NCI-H2029 (cell line): ENCODE data around the gene WWP2.
"Not testable (repeated sequence)": the region's sequence is repeated elsewhere in the genome, so short reads cannot be mapped to it uniquely, and the experiment has no call there.

Experiments
- DNase-seq: peaks from one replicate; lab custom pipeline; 2025; lab: John Stamatoyannopoulos, UW

Gene WWP2

DNA sequence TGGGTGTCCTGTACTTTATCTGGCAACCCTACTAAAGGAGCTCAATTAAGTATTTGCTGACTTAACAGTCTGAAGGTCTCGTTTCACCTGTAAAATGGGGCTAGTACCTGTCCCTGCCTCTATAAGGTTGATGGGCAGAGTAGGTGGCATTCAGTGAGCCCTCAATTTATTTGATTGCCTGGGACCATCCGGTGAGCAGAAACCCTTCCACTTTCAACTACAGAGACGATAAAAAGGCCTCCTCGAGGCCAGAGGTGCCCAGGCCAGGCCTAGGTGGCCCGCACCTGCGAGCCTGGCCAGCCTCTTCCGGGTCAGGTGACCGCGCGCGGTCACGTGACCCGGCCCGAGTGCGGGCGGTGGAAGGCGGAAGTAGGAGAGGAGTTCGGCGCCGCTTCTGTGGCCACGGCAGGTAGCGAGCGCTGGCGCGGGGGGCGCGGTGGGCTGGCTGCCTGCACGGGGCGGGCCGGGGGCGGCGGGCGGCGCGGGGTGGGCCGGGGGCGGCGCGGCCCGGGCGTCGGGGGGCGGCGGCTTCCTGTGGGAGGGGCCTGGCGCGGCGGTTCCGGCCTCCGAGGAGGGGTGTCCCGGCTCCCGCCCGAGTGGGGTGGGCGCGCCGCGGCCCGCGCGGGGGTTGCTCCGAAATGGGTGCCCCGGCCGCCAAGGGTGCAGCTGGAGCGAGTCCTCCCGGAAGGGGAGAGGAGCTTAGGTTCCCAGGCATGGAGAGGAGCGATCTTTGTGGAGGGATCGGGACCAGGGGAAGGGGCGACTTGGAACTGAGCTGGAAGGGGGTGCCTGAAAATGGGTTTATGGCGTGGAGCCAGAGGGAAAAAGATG, at the start of gene WWP2:
TSS of gene WWP2 (plus strand) at position 350 of the 831 bp plus-strand sequence. CDS start 24,679 bp downstream, outside the sequence.
- DNase-seq, result peak; percentile 50

DNA sequence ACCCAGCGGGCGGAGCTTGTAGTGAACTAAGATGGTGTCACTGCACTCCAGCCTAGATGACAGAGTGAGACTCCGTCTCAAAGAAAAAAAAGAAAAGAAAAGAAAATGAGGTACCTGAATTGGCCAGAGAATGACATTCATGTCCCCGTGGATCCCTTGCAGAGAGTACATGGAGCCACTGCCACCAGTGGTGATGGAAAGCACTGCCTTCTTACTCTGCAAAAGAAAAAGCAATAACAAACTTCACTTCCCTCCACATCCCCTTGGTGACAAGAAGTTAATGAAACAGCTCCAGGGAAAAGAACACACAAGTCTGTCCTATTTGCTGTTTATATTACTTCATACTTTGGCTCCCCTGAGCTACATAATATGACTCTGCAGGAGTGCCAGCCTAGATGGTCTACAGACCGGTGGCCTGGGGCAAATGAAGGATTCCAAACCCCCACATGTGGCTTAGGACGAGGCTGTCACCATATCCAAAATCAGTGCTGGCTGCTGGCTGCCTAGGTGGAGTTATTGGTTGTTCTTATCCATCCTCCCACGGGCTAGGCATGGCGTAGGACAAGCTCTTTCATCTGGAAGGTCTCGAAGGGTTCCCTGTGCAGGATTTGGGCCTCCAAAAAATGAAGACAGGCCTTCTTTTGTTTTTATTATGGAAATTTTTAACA, 49.1 kb upstream of the WWP2 start:
- DNase-seq, result no peak

DNA sequence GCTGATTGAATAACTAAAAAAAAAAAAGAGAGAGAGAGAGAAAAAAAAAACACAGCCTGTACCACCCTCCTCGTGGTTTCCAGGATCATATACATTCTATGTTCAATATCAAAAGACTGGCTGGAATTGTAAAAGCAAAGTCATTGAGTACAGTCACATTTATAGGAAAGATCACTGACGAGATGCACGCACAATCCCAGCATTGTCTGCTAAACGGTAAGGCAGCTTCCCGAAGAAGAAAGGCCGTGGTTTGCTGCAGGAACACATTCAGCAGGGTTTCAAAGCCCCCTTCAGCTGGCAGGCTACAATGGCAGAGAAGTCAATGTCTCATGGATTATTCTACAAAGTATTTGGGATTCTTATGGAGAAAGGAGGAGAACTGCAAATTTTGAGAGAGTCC, 45.1 kb upstream of the WWP2 start:
- no peak for DNase-seq

DNA sequence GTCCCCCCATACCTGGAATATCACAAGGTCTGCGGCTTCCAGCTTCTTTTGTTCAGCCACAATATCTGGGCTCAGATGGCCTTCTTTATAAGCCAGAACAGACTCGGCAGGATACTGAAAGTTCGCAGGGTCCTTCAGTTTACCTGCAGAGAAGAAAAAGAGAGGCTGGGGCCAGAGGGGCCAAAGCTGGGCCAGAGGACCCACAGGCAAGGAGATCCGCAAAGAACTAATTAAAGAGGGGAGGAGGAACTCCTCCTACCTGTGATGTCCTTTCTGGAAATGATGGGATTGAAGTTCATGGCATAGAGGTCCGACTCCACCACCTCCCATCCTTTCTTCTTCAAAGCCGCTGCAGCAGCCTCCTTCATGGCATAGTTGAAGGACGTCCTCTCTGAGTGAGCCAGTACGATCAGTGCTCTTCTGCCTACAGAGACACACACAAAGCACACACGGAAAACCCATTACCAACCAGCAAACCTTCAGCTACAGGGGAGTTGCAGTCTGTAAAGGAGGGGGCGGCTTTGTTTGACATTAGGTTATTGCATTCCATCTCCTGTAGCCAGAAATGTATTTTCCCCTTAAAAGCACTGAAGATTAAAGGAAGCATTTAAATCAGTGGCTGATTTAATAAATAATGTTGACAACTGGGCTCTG, 43.9 kb upstream of the WWP2 start:
- DNase-seq, result no peak

DNA sequence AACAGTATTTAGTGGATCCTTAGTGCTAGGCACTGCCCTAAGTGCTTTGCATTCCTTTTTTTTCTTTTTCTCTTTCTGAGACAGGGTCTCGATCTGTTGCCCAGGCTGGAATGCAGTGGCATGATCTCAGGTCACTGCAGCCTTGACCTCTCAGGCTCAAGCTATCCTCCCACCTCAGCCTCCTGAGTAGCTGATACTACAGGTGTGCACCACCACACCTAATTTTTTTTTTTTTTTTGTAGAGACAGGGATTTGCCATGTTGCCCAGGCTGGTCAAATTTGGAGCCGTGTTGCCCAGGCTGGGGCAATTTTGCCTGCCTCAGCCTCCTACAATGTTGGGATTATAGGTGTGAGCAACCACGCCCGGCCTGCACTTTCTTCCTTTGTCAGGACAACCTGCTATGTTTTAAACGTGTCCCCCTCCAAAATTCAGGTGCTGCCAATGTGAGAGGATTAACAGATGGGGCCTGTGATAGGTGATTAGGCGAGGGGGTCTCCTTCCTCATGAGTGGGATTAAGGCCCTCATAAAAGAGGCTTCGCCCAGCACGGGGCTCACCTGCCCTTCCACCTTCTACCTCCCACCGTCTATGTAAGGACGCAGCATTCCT, 41.2 kb upstream of the WWP2 start:
- no peak for DNase-seq

DNA sequence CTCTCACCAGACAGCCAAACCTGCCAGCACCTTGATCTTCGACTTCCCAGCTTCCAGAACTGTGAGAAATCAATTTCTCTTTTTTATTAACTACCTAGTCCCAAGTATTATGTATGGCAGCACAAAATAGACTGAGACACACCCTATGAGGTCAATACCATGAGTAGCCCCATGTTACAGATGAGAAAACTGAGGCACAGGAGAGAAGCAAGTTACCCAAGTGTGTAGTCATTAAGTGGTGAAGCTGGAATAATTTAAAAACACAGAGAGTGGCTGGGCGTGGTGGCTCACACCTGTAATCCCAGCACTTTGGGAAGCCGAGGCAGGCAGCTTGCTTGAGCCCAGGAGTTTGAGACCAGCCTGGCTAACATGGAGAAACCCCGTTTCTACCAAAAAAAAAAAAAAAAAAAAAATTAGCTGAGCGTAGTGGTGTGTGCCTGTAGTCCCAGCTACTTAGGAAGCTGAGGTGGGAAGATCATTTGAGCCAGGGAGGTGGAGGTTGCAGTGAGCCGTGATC, 40.6 kb upstream of the WWP2 start:
- DNase-seq, result no peak

DNA sequence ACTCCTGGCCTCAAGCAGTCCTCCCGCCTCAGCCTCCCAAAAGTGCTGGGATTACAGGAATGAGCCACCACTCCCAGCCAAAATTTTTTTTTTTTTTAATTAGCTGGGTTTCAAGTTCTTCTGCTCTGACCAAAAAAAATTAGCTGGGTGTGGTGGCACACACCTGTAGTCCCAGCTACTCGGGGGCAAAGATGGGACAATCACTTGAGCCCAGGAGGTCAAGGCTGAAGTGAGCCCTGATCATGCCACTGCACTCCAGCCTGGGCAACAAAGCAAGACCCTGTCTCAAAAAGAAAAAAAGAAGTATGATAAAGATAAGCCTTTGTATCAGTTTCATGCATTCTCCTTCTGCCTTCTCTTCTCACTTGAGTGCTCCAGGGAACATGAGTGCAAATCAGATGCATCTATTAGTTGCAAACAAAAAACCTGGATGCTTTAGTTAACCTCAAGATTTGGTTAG, 37.7 kb upstream of the WWP2 start:
- no peak for DNase-seq

DNA sequence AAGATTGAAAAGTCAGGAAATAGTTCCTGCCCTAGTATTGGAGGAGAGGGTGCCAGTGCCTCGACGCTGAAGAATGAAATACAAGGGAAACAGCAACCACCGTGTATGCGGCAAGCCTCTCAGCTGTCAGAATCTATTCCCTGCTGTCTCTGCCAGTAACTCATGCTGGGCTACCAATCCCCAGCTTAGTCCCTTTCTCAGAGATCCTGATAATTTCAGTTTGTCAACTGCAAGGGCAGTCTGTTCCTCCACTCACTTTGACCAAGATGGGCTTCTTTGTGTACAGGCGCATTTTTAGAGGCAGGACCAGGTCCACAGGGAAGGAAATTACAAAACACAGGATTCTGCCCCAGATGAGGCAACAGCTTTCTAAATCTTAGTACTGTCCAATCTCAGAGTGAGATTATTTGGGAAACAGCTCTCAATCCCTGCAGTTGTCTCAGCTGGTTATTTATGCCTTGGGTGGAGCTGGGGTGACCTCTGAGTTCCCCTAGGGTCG, 37.1 kb upstream of the WWP2 start:
- no peak for DNase-seq

DNA sequence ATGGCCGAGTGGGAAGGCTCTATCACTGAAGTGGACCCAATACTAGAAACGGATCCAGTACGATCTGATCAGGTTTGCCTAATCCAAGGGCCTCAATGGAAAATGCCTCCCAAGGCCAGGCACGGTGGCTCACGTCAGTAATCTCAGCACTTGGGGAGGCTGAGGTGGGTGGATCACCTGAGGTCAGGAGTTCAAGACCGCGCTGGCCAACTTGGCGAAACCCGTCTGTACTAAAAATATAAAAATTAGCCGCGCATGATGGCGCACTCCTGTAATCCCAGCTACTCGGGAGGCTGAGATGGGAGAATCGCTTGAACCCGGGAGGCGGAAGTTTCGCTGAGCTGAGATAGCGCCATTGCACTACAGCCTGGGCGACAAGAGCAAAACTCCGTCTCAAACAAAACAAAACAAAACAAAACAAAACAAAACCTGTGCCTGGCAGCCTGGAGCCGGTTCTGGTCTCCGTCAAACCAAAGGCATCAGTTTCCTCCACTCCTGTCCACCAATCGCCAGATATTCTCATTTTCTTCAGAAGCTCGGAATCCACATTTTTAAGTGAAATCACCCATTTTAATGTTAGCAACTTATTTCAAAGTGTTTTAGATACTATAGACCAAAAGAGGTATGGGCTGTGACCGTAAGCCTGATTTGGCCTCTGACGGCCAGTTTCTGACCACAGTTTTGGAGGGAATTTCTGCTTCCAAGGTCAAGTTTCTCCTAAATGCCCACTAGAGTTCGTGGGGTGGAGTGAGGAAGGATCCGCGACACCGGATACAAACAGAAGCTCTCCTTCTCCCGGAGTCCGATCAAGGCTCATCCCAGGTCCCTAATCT, 36.4 kb upstream of the WWP2 start:
- DNase-seq, result no peak

DNA sequence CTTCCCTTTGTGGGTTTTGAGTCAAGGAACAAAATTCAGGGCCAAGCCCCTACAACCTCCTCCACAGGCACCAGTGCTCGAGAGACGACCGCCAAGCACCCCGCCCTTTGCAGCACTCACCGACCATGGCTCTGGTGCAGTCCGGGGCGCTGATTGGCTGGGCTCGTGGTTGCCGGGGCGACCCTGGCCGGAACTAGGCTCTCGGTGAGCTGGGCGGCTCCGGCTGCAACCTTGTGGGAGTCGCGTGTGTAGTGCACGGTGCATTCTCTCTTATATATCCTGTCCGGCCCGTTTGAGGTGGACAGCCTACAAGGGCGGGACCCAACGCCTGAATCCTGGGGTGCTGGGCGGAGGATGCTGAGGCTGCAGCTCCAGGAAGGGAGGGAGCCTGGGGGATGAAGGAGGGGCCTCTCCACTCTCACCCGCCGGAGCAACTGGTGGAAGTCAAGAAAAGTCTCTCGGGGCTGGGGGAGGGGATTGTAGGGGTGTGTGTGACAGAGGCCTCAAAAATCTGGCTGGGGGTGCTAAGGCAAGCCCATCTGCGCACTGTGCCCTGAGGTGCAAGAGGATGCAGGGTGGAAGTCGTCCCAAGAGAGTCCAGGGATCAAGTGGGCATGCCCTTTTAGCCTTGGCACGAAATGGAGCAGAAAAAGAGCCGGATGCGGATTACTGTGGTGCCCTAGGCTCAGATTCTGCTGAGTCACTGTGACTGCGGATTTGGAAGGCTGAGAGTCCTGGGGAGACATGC, 35.6 kb upstream of the WWP2 start, which contains the start of gene NQO1:
TSS of gene NQO1 (minus strand) at position 248 of the 748 bp plus-strand sequence. CDS start at position 127, 121 bp downstream.
- peak; percentile 81 for DNase-seq

DNA sequence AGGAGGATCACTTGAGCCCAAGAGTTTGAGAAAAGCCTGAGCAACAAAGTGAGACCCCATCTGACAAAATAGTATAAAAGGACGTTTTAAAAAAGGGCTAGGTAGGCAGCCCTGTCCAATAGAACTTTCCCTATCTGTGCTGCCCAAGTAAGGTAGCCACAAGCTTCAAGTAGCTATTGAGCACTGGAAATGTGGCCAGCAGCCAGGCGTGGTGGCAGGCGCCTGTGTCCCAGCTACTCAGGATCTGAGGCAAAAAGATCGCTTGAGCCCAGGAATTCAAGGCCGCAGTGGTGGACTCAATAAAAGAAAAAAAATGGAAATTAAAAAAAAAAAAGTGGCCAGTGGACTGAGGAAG, 34.2 kb upstream of the WWP2 start:
- DNase-seq, result peak; percentile 77

DNA sequence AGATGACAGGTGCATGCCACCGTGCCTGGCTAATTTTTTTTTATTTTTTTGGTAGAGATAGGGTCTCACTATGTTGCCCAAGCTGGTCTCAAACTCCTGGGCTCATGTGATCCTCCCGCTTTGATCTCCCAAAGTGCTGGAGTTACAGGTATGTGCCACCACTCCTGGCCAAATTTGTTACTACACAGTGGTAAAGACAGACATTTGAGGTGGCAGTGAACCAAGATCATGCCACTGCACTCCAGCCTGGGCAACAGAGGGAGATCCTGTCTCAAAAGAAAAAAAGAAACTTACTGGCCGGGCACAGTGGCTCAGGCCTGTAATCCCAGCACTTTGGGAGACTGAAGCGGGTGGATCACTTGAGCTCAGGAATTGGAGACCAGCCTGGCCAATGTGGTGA, 33.1 kb upstream of the WWP2 start:
- not testable (repeated sequence) for DNase-seq

DNA sequence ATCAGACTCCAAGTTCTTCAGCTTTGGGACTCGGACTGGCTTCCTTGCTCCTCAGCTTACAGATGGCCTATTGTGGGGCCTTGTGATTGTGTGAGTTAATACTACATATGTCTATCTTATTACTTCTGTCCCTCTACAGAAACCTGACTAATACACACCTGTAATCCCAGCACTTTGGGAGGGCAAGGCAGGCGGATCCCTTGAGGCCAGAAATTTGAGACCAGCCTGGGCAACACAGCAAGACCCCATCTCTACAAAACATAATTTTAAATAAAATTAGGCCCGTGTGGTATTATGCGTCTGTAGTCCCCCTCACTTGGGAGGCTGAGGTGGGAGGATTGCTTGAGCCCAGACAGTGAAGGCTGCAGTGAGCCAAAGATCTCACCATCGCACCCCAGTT, 30.9 kb upstream of the WWP2 start:
- DNase-seq, result not testable (repeated sequence)

DNA sequence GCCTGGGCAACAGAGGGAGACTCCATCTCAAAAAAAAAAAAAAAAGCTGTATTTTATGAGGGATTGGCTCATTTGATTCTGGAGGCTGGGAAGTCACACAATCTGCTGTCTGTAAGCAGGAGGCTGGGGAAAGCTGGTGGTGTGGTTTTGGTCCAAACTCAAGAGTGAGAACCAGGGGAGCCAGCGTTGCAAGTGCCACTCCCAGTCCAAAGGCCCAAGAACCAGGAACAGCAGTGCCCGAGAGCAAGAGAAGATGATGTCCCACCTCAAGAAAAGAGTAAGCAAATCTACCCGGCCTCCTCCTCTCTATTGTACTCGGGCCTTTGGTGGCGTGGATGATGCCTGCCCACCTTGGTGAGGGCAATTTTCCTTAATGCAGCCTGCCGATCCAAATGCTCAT, 30.0 kb upstream of the WWP2 start:
- DNase-seq, result no peak

DNA sequence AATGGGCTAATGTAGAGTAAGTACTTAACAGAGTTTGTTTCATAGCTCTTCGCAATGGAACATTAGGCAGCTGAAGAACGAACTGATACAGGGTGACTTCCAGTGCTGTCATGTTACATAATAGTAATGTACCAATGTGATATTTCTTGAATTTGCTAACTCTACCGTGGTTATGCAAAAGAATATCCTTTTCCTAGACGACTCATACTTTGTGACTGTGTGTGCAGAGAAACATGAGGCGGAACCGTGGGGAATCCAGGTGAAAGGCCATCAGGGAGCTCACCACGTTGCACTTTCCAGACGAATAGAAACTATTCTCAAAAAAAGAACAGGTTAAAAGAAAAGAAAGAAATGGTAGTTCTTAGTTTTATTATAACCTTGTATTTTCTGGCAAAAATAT, 20.6 kb upstream of the WWP2 start:
- DNase-seq, result no peak

DNA sequence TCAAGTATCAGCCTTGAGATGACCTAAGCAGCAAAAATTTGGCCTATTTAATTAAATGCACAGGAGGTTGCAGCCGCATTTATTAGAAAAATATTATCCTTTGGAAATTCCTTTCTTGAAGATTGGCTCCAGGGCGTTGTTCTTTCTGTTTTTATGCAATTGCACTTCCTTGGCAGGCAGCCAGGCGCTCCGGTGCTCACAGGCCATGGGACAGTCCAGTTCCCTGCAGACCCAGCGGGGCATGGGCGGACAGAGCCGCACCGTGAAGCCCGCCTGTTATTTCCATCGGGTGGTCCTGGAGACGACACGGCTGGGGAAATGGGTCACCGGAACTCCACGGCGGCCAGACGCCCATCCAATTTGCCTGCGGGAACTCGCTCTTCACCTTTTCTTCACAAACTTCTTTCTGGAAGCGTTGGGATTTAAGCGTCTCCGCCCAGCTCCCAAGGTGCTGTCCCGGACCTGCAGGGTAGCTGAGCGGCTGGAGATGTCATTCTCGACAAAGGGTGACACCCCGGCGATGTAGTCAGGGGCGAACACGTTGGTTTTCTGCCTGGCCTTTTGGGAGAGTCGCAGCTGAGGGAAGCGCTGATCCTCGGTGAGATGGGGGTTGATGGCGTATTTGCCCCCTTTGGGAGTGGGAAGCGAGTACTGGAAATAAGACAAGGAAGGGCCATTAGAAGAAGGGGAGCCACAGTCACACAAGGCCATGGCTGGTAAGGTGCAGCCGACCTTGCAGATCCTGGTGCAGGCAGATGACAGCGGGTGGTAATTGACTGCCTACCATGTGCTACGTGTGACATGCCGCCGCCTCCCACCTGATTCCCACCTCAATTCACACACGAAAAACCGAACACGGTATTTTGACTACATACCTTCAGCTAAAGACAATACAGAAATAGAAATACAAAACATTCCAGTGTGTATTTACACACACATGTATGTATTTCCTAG, 19.9 kb upstream of the WWP2 start:
- DNase-seq, result no peak

DNA sequence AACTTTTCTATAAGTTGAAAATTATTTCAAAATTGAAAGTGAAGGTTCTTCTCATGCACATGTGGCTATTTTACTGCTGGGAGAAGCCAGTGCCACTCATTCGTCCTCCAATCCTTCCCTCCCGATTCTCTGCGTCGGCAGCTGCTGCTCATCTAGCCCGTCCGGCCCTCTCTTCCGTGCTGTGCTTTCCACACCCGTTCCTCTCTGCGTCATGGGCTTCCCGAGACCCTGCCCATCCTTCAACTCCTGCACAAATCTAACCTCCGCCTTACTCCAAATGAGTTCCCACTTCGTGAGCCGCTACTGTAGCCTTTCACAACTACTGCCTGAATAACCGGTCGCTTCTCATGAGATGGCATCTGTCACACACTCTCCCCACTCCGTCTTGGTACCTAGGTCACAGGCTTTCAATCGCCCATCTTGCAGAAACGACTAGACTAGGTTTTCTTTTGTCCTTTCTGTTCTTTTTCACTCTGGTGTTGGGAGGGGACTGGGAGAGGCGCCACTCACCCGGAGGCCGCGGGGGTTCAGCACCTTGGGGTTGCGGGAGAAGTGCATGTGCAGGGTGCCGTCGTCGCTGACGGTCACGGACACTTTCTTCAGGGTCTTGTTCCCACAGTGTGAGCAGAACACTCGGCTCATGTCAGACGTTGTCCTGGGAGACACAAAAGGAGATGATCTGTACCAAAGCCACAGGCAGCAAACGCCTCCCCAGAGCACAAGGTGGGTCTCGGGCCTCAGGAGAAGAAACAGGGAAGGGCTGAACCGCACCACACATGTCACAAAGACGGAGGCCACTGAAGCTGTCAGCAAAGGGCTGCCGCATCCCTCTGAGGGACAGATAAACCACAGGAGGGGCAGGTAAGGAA, 17.5 kb upstream of the WWP2 start:
- no peak for DNase-seq

DNA sequence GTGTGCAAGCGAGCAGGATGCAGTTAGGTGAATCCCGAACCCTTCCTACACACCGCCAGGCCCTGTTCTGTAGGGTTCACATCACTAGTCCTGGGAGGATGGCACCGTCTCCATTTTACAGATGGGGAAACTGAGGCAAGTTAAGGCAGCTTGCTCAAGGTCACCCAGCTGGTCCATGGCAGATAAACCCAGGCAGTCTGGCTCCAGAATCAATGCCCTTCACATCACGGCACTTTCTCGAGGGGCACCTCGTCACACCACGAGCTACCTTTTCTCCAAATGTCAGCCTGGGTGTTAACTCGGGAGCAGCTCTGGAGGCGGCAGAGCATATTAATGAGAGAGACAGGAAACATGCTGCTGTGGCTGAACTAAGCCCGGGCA, 16.9 kb upstream of the WWP2 start:
- no peak for DNase-seq
